GM23338 (cell line): ENCODE results near the gene WARS2. TPM values are rescaled to one million over a fixed set of nuclear protein-coding genes. Genes with fewer than 3 reads are reported as not detected.

Experiments used
- ATAC-seq: fragments of 200-7000 bp; cut with Tn5 transposase; 3 replicates; pipeline ENCODE4 v1.9.1; 2020
- DNase-seq: peaks from one replicate; pipeline ENCODE4 v3.0.0-alpha.2; 2015; ENCODE audit warnings: low spot score
- H2AFZ ChIP-seq: fragments of 200-600 bp; sonication (generic); 2 replicates; pipeline ENCODE4 v1.8.0; 2016; ENCODE audit warnings: antibody characterized with exemption, mild to moderate bottlenecking, moderate library complexity
- H3F3A ChIP-seq: fragments of 200-600 bp; sonication (generic); replicated peaks from 2 replicates; pipeline ENCODE4 v1.8.0; 2017; ENCODE audit warnings: antibody characterized with exemption, mixed run types, low read depth
- H3K27ac ChIP-seq: fragments of 200-600 bp; sonication (generic); 2 replicates; pipeline ENCODE4 v1.6.1; 2016; ENCODE audit warnings: low read depth
- H3K27me3 ChIP-seq: fragments of 200-600 bp; sonication (generic); 2 replicates; pipeline ENCODE4 v1.8.0; 2016; ENCODE audit warnings: mild to moderate bottlenecking, mixed run types, moderate library complexity; ENCODE audit not compliant: insufficient read depth
- H3K36me3 ChIP-seq: fragments of 200-600 bp; sonication (generic); 2 replicates; pipeline ENCODE4 v1.8.0; 2016; ENCODE audit warnings: mild to moderate bottlenecking; ENCODE audit not compliant: insufficient read depth
- H3K4me1 ChIP-seq: fragments of 200-600 bp; sonication (generic); 2 replicates; pipeline ENCODE4 v1.8.0; 2016; ENCODE audit warnings: mild to moderate bottlenecking, moderate library complexity; ENCODE audit not compliant: insufficient read depth
- H3K4me2 ChIP-seq: fragments of 200-600 bp; sonication (generic); 2 replicates; pipeline ENCODE4 v1.7.1; 2017; ENCODE audit warnings: mixed run types
- H3K4me3 ChIP-seq: fragments of 200-600 bp; sonication (generic); 2 replicates; pipeline ENCODE4 v1.6.1; 2016; ENCODE audit warnings: mixed run types
- H3K79me2 ChIP-seq: fragments of 200-600 bp; sonication (generic); replicated peaks from 2 replicates; pipeline ENCODE4 v1.8.0; 2017; ENCODE audit warnings: mild to moderate bottlenecking; ENCODE audit not compliant: insufficient read depth
- H3K9me2 ChIP-seq: fragments of 200-600 bp; sonication (generic); 2 replicates; pipeline ENCODE4 v1.8.0; 2017; ENCODE audit not compliant: insufficient read depth
- H4K20me1 ChIP-seq: fragments of 200-600 bp; sonication (generic); replicated peaks from 2 replicates; pipeline ENCODE4 v1.8.0; 2017; ENCODE audit warnings: mild to moderate bottlenecking; ENCODE audit not compliant: insufficient read depth
- H3K27ac Mint-ChIP-seq: 2 replicates; pipeline ENCODE4 v1.8.0; 2020; ENCODE audit warnings: inconsistent platforms, mild to moderate bottlenecking, moderate library complexity, mixed read lengths
- H3K27me3 Mint-ChIP-seq: 3 replicates; pipeline ENCODE4 v1.8.0; 2022; ENCODE audit warnings: low read depth, mild to moderate bottlenecking, moderate library complexity, mixed read lengths, inconsistent platforms; ENCODE audit not compliant: insufficient read depth, poor library complexity
- H3K36me3 Mint-ChIP-seq: 3 replicates; pipeline ENCODE4 v1.8.0; 2021; ENCODE audit warnings: low read depth, mild to moderate bottlenecking, inconsistent platforms, moderate library complexity, mixed read lengths
- H3K4me1 Mint-ChIP-seq: 3 replicates; pipeline ENCODE4 v1.8.0; 2020; ENCODE audit warnings: mild to moderate bottlenecking, inconsistent platforms, mixed read lengths
- H3K4me3 Mint-ChIP-seq: 3 replicates; pipeline ENCODE4 v1.8.0; 2021; ENCODE audit warnings: moderate library complexity, mild to moderate bottlenecking, inconsistent platforms, mixed read lengths
- H3K9me3 Mint-ChIP-seq: 3 replicates; pipeline ENCODE4 v1.8.0; 2020; ENCODE audit warnings: moderate library complexity, mild to moderate bottlenecking, inconsistent platforms, mixed read lengths
- CREB1 ChIP-seq: fragments of 250-450 bp; sonication (Bioruptor Pico); IDR thresholded peaks from 2 replicates; pipeline ENCODE4 v1.5.0; 2020; ENCODE audit warnings: low read depth, mild to moderate bottlenecking, moderate library complexity
- CTCF ChIP-seq, 2 experiments: fragments of 200-600 bp in 1 of 2; sonication (generic) in 1 of 2; conservative IDR thresholded peaks; 2 replicates each; pipeline versions ENCODE4 v1.5.1 to v1.6.1; 2016 to 2017; ENCODE audit warnings: antibody characterized with exemption in 2 of 2, low read depth in 2 of 2, mild to moderate bottlenecking in 2 of 2, moderate library complexity in 1 of 2
- ETS1 ChIP-seq: IDR thresholded peaks from 2 replicates; pipeline ENCODE4 v1.6.1; 2016; ENCODE audit warnings: antibody characterized with exemption
- EZH2 ChIP-seq: fragments of 200-600 bp; sonication (generic); IDR thresholded peaks from one replicate; pipeline ENCODE4 v1.8.0; 2017; ENCODE audit warnings: antibody characterized with exemption, mild to moderate bottlenecking, low read depth; ENCODE audit not compliant: unreplicated experiment
- EZH2phosphoT487 ChIP-seq: fragments of 200-600 bp; sonication (generic); IDR thresholded peaks from one replicate; pipeline ENCODE4 v1.8.1; 2018; ENCODE audit warnings: antibody characterized with exemption; ENCODE audit not compliant: unreplicated experiment
- JUNB ChIP-seq: IDR thresholded peaks from one replicate; pipeline ENCODE4 v1.6.1; 2016; ENCODE audit warnings: antibody characterized with exemption; ENCODE audit not compliant: unreplicated experiment
- NANOG ChIP-seq: IDR thresholded peaks from 2 replicates; pipeline ENCODE4 v1.6.1; 2016; ENCODE audit warnings: antibody characterized with exemption, borderline replicate concordance
- POLR2AphosphoS5 ChIP-seq: IDR thresholded peaks from 2 replicates; pipeline ENCODE4 v1.6.1; 2016; ENCODE audit warnings: antibody characterized with exemption, low read depth
- REST ChIP-seq: IDR thresholded peaks from one replicate; pipeline ENCODE4 v1.6.1; 2018; ENCODE audit warnings: antibody characterized with exemption; ENCODE audit not compliant: unreplicated experiment
- STAT1 ChIP-seq: IDR thresholded peaks from one replicate; pipeline ENCODE4 v1.6.1; 2016; ENCODE audit warnings: antibody characterized with exemption; ENCODE audit not compliant: unreplicated experiment
- ZNF114 ChIP-seq: fragments of 250-450 bp; sonication (Bioruptor Pico); IDR thresholded peaks from 2 replicates; pipeline ENCODE4 v1.5.0; 2020; ENCODE audit warnings: mild to moderate bottlenecking, moderate library complexity
- ZNF331 ChIP-seq: fragments of 250-450 bp; sonication (Bioruptor Pico); IDR thresholded peaks from 2 replicates; pipeline ENCODE4 v1.5.0; 2020; ENCODE audit warnings: low read depth, mild to moderate bottlenecking, moderate library complexity
- ZNF462 ChIP-seq: fragments of 250-450 bp; sonication (Bioruptor Pico); IDR thresholded peaks from 2 replicates; pipeline ENCODE4 v1.5.0; 2020; ENCODE audit warnings: mild to moderate bottlenecking, moderate library complexity
- polyA plus RNA-seq: library from polyadenylated mRNA; unstranded; fragments of >200 nt; fragmentation: Nextera tagmentation; extraction: Ambion mirVana; gene quantifications from 2 replicates; pipeline ENCODE4 v1.2.1, GENCODE V29; 2016
- total RNA-seq: library from RNA; depleted of rRNA; stranded (reverse); fragments of >200 nt; shearing (Covaris generic); gene quantifications from 2 replicates; pipeline ENCODE4 v1.2.3, GENCODE V29; 2014

The WARS2 gene
- total and polyA plus RNA-seq, 2 experiments from 2014 or later: 6.4 to 12.6 TPM

GRCh38 chr1:119010201-119010600 is 130.3 kb downstream of the WARS2 start:
- Mint-ChIP-seq H3K4me3 (no peak overlapping the region), H3K27me3 (peaks cover 57% of the 10 kb centered on the region), H3K27ac (no peak overlapping the region), H3K36me3 (no peaks in the 10 kb centered on the region), H3K4me1 (peaks cover 22% of the 10 kb centered on the region), H3K9me3 (no peaks in the 10 kb centered on the region)
- H3K27ac ChIP-seq: no peak overlapping the region
- peaks cover 9% of the 10 kb centered on the region for H4K20me1 ChIP-seq
- peaks cover 4% of the 10 kb centered on the region; the same call in 1 of the 2 replicates for H3F3A ChIP-seq
- H3K79me2 ChIP-seq: no peaks in the 10 kb centered on the region
- H3K36me3 ChIP-seq: no peaks in the 10 kb centered on the region
- H3K9me2 ChIP-seq: peaks cover 16% of the 10 kb centered on the region
- H2AFZ ChIP-seq: no peak overlapping the region
- H3K4me2 ChIP-seq: no peak overlapping the region
- TF ChIP-seq ZNF331 (CRISPR knock-in tag) (no peak), NANOG (no peak), STAT1 (no peak), EZH2phosphoT487 (no peak), POLR2AphosphoS5 (no peak), CTCF (conservative IDR thresholded peaks at IDR 0.05; ENCODE audit: low read depth in 2 of 2) (no peak), CREB1 (no peak), JUNB (no peak), REST (no peak), ZNF462 (CRISPR knock-in tag) (no peak), EZH2 (no peak), ETS1 (no peak), ZNF114 (CRISPR knock-in tag) (no peak)
- peaks cover 21% of the 10 kb centered on the region for H3K4me1 ChIP-seq
- no peak for ATAC-seq
- DNase-seq: no peak
- H3K4me3 ChIP-seq: no peak overlapping the region
- H3K27me3 ChIP-seq: peaks cover 60% of the 10 kb centered on the region
